HG02884 (cell line): ENCODE data around the gene ANKRD23.
"Not testable (repeated sequence)": the region's sequence is repeated elsewhere in the genome, so short reads cannot be mapped to it uniquely, and the experiment has no call there.

ENCODE experiments used
- ATAC-seq: cut with Tn5 transposase; IDR thresholded peaks from one replicate; pipeline ENCODE4 v1.9.1; 2021; ENCODE audit warnings: mild to moderate bottlenecking, moderate library complexity; ENCODE audit not compliant: unreplicated experiment

Gene ANKRD23

GRCh38 chr2:96843538-96844268 lies at the start of gene ANKRD23:
ANKRD23 (minus strand) TSS chr2:96844021; CDS start chr2:96843992, 29 bp downstream.
- no peak for ATAC-seq

- no peak for ATAC-seq
Observed at GRCh38 chr2:96891591-96892333, 47.9 kb upstream of the ANKRD23 start.

GRCh38 chr2:96890726-96891385 lies 47.0 kb upstream of the ANKRD23 start:
- ATAC-seq, result no peak

- no peak for ATAC-seq
Observed at GRCh38 chr2:96890252-96890651, 46.4 kb upstream of the ANKRD23 start.

- not testable (repeated sequence) for ATAC-seq
Observed at GRCh38 chr2:96889502-96889901, 45.7 kb upstream of the ANKRD23 start.

GRCh38 chr2:96888072-96889011 lies 44.5 kb upstream of the ANKRD23 start:
- ATAC-seq, result no peak

GRCh38 chr2:96887493-96888012 lies 43.7 kb upstream of the ANKRD23 start:
- ATAC-seq, result no peak

- no peak for ATAC-seq
Observed at GRCh38 chr2:96885432-96886347, 41.9 kb upstream of the ANKRD23 start.

- no peak for ATAC-seq
Observed at GRCh38 chr2:96884299-96885094, 40.7 kb upstream of the ANKRD23 start.

GRCh38 chr2:96883306-96883705 lies 39.5 kb upstream of the ANKRD23 start:
- no peak for ATAC-seq

- no peak for ATAC-seq
Observed at GRCh38 chr2:96882906-96883305, 39.1 kb upstream of the ANKRD23 start.

GRCh38 chr2:96882230-96882629 lies 38.4 kb upstream of the ANKRD23 start:
- no peak for ATAC-seq

- no peak for ATAC-seq
Observed at GRCh38 chr2:96881349-96882195, 37.8 kb upstream of the ANKRD23 start.

- no peak for ATAC-seq
Observed at GRCh38 chr2:96880891-96881273, 37.1 kb upstream of the ANKRD23 start.

GRCh38 chr2:96879545-96880040 lies 35.8 kb upstream of the ANKRD23 start:
- ATAC-seq, result no peak

- no peak for ATAC-seq
Observed at GRCh38 chr2:96878796-96879544, 35.1 kb upstream of the ANKRD23 start.

- ATAC-seq, result no peak
Observed at GRCh38 chr2:96878171-96878570, 34.4 kb upstream of the ANKRD23 start.
